CD4-positive, alpha-beta T cell treated with Interleukin-4 for 1 hour (primary cell): Measurements from ENCODE around the gene NTNG2.

Experiments used
- DNase-seq, 2 donors: peaks; one replicate each; pipeline ENCODE4 v3.0.0-alpha.2; 2020 to 2022

NTNG2 gene

DNA sequence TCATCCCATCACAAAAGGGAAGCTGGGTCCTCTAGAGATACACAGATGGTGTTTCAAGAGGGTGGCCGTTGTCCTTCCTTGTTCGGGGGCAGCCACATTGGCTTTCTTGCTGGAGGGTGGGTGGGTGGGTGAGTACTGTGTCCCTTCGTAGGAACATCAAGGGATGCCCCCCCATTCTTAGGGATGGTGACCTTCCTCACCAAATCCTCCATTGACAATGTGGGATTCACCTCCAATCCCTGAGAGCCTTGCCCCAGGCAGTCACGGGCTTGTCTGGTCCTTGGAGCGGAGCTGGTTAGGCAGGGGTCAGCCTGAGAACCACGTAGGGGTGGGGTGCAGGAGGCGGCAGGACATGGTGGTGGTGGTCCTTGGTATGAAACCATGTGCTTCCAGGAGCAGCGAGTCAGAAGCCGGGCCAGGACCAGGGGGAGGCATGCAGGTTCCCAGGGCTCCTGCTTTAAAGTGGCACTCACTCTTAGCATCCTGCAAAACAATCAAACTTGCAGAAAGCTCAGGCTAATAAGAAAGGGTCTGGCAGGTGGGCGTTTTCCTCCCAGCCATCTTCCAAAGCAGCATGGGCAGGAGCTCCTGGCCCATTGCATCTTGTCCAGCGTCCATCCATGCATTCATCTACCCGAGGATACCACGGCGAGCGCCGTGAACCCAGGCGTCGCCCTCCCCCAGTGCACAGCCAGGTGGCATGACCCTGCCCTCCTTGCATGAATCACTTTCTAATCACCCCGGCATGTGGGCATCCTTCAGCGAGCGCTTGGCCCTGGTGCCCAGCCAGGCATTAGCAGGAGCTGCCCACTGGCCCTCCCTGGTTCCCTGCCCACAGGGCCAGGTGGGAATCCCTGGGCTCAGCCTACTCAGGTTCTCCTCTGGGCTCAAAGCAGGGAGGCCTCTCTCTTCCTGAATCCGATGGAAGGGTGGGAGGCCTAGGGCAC lies 76.4 kb downstream of the NTNG2 start:
- DNase-seq, result no peak

DNA sequence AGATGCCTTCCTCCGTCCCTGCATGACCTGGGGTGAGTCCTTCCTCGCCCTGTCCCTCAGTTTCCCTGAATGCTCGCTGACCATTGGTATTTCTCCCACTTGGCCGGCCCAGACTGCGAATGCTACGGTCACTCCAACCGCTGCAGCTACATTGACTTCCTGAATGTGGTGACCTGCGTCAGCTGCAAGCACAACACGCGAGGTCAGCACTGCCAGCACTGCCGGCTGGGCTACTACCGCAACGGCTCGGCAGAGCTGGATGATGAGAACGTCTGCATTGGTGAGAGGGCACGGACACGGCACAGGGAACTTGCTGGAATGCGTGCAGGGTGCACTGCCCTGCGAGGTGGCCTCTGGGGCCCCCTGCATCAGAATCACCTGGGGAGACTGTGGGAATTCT lies 77.1 kb downstream of the NTNG2 start:
- no peak for DNase-seq

DNA sequence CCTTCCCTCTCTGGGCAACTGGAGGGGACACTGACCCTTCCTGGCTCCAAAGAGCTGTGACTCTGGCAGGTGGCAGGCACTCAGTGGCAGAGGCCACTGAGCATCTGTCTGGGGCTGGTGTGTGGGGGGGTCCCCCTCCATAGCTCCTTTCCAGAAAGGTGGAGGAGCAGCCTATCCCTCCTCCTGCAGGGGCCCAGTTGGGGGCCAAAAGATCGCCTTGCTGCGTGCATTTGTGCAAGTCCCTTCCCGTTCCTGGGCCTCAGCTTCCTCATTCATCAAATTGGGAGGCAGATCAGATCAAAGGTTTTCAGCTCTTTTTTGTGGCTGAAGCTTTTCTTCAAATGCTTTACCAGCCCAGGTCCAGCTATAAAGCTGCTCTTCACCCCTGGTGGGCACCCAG lies 77.7 kb downstream of the NTNG2 start:
- no peak for DNase-seq

DNA sequence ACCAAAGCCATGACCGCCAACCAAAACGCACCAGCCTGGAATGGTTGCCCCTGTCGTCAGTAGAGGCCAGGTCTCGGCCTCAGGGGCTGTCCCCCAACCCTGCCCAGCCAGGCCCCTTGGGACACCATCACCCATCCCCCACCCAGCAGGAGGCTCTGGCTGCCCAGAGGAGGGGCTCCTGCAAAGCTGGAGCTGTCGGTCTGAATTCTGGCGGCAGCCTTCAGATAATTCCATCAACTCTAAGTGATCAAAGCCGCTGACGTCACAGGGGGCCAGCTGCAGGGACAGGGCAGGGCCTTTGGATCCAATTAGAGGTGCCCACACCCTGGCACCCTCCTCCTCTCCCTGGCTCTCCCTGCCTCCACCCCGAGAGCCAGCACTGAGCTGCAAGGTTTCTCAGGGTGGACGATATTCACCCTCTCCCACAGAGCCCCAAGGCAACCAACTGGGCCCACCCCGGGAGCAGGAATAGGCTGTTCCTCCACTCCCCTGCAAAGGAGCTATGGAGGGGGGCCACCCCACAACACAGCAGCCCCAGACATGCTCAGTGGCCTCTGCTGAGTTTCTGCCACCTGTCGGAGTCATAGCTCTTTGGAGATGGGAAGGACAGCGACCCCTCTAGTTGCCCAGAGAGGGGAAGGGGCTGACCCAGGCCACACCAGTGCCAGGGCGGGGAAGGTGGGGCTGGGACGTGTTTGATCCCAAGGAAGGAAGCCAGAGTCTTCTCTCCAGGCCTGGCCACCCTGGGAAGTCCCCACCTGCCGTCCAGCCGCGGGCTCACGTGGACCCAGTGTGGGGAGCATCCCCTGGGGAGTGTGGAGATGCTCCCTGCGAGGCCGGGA lies 78.4 kb downstream of the NTNG2 start:
- DNase-seq, result no peak

DNA sequence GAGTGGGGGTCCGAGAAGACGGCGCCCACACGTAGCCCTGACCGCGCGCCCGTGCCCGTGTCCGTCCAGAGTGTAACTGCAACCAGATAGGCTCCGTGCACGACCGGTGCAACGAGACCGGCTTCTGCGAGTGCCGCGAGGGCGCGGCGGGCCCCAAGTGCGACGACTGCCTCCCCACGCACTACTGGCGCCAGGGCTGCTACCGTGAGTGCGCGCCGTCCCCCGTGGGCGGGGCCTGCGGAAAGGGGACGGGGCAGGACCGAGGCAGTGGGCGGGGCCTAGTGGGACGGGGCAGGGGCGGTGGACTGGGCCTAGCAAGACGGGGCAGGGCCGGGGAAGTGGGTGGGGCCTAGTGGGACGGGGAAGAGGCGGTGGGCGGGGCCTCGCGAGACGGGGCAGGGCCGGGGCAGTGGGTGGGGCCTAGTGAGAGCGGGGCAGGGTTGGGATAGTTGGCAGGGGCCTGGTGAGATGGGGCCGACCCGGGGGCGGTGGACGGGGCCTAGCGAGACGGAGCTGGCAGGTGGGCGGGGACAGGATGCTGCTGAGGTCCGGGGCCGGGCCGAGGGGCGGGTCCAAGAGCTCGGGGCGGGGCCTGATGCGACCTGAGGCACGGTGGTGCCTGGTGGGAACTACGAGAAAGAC lies 79.1 kb downstream of the NTNG2 start:
- peak; percentile 99 to 100 for DNase-seq

DNA sequence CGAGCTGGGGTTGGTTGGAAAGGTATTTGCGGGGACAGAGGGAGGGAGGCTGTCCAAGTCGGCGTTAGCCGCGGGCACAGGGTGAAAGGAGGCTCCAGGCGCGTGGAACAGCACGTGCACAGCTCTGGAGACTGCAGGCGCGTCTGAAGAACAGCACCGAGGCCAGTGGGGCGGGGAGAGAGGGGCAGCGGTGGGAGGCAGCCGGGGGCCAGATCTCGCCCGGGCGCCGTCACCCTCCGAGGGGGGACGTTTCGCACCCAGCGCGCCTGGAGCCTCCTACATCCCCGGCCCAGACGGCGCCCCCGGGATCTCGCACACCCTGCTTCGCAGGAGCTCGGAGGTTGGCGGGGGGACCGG lies 79.6 kb downstream of the NTNG2 start:
- DNase-seq, result no peak

DNA sequence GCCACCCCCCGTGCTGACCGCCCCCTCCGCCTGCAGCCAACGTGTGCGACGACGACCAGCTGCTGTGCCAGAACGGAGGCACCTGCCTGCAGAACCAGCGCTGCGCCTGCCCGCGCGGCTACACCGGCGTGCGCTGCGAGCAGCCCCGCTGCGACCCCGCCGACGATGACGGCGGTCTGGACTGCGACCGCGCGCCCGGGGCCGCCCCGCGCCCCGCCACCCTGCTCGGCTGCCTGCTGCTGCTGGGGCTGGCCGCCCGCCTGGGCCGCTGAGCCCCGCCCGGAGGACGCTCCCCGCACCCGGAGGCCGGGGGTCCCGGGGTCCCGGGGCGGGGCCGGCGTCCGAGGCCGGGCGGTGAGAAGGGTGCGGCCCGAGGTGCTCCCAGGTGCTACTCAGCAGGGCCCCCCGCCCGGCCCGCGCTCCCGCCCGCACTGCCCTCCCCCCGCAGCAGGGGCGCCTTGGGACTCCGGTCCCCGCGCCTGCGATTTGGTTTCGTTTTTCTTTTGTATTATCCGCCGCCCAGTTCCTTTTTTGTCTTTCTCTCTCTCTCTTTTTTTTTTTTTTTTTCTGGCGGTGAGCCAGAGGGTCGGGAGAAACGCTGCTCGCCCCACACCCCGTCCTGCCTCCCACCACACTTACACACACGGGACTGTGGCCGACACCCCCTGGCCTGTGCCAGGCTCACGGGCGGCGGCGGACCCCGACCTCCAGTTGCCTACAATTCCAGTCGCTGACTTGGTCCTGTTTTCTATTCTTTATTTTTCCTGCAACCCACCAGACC lies 80.2 kb downstream of the NTNG2 start:
- peak; percentile 67 to 77 for DNase-seq

DNA sequence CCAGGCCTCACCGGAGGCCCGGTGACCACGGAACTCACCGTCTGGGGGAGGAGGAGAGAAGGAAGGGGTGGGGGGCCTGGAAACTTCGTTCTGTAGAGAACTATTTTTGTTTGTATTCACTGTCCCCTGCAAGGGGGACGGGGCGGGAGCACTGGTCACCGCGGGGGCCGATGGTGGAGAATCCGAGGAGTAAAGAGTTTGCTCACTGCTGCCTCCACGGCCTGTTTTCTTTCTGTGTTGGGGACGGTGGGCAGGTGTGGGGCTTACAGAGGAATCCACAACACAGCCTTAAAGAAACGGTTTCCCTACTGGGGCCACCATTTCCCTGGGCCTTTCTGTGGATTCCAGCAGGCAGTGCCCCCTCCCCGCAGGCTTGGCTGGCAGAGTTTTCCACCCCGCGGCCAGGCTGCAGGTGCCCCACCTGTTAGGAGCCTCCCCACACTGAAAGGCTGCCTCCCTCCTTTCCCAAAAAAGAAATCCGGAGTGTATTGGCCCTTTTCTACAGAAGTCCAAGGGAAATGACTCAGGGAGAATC lies 80.8 kb downstream of the NTNG2 start:
- no peak for DNase-seq

DNA sequence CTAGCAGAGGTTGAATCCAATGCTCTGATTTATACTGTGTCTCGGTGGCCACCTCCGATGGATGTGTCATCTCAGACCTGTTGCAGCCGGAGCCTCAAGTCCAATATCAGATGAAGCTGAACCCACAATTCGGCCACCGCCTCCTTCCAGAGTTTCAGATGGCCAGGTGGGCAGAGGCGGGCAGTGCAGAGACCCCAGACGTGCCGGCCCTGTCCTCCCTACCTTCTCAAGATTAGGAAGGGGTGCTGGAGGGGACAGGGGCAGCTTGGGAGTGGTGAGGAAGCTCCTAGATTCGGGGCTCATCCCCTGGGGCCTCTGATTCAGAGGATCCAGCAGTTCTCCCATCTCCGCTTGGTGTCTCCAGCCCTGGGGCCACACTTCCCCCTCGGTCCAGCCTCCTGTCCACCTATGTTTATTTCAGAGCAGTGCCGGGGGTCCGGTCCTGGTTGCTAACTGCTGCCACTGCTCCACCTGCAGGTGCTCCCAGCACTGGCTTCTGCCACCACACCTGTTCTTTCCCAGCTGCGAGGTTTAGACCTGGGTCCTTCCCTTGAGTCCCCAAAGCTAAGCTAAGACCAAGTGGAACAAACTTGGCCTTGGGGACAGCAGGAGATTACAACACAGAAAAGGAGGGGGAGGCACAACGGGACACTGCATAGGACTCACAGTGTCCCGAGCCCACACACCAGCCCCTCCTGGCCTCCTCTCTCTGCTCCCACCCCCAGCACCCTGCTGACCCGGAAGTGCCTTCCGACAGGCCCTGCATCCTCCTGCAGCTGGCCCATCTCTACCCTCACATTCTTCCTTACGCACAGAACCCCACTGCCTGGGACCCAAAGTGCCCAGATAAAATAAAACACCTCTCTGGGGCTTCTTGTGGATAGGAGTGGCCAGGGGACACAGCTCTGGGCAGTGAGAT lies 81.6 kb downstream of the NTNG2 start:
- no peak for DNase-seq

DNA sequence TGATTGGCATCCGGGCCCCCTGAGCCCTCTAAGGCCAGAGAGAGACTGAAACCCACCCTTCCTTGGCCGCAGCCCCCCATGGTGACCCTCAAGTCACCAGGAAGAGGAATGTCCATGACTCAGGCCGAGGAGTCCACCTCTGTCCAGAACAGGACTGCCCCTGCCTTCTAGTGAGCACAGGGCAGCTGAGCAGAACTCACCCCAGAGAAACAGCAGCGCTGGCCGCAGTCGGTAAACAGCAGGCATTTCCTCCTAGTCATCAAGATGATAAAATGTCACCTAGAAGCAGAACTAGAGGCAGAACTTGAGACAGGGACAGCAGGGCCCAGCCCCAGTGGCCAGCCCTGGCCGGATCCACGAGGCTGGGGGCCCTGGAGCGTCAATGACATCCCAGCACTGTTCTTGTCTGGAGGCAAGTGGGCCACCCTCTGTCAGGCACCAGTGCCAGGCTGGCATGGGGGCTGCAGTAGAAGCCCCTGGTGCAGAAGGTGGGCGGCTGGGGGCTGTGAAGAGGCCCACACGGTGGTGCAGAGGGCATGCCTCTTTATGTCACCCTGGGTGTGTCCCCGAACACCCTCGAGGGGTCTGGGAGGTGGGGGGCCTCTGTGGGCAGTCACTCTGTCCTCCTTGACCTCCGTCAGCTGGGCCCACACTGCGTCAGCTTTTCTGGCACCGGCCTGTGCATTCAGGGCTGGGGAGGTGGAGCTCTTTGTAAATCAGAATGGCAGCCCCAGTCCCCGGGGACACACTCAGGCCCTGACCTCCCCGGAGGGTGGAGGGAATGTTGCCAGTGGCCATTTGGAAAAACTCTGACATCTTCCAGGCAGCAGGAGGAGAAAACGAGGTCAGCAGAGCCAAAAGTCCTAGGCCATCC lies 83.0 kb downstream of the NTNG2 start:
- no peak for DNase-seq

DNA sequence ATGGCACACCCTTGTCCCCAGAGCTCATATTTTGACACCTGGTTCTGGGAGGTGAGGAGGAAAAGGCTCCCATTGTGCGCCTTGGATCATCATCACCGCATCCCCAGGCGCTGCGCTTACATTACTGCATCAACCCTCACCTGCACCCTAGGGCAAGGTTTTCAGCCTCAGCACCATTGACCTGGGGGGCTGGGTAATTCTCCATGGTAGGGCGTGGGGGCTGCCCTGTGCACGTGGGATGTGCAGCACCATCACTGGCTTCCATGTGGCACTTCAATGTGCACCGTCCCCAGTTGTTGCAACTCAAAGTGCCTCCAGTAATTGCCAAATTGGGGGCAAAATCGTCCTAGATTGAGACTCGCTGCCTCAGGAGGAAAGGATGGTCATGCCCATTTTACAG lies 83.6 kb downstream of the NTNG2 start:
- DNase-seq, result no peak

DNA sequence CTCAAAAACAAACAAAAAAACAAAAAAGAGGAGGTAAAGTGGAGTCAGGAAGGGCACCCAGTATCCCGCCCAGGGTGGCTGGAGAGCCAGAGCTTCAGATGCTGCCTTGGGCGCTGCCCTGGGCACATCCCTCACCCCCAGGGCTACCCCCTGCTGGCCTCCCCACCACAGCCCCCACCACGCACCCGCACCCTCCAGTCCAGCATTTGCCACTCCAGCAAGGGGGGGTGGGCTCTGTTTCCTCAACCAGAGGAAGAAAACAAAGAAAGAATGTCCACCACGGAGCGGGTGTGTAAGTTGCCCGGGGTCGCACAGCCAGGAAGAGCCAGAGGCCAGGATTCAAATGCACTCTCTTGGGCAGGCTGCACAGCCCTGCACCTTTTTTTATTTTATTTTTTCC lies 86.1 kb downstream of the NTNG2 start:
- DNase-seq, result no peak

DNA sequence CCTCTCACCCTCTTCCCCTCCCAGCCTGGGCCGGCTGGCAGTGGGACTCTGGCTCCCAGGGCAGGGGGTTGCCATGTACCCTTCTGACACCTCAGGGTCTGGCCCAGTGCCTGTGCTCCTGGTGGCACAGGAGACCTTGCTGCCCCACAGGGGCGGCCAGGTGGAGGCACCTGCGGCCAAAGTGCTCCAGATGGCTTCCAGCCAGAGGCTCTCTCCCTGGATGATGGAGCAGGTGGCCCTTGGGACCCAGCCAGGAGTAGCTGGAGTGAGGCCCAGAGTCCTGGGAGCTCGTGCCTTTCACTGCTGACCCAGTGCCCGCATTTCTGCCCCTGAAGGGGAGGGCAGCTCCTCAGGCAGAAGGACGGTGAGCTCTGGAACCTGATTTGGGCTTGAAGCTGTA lies 87.3 kb downstream of the NTNG2 start:
- DNase-seq, result no peak

DNA sequence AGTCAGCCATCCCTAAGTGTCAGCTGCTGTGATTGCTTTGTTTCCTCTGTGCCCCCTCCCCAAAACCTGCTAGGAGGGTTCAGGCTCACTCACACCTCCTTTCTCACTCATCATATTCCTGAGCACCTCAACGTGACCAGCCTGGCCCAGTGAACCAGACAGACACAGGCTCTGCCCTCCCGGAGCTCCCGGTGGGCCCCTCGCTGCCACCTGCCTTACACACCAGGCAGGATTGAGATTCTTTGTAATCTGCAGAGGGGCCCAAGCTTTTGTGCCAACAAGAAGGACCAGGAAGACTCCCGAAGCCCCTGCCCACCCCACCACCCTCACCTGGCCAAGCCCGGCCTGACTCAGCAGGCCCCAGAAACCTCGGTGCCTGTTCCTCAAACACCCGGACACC lies 87.8 kb downstream of the NTNG2 start:
- no peak for DNase-seq

DNA sequence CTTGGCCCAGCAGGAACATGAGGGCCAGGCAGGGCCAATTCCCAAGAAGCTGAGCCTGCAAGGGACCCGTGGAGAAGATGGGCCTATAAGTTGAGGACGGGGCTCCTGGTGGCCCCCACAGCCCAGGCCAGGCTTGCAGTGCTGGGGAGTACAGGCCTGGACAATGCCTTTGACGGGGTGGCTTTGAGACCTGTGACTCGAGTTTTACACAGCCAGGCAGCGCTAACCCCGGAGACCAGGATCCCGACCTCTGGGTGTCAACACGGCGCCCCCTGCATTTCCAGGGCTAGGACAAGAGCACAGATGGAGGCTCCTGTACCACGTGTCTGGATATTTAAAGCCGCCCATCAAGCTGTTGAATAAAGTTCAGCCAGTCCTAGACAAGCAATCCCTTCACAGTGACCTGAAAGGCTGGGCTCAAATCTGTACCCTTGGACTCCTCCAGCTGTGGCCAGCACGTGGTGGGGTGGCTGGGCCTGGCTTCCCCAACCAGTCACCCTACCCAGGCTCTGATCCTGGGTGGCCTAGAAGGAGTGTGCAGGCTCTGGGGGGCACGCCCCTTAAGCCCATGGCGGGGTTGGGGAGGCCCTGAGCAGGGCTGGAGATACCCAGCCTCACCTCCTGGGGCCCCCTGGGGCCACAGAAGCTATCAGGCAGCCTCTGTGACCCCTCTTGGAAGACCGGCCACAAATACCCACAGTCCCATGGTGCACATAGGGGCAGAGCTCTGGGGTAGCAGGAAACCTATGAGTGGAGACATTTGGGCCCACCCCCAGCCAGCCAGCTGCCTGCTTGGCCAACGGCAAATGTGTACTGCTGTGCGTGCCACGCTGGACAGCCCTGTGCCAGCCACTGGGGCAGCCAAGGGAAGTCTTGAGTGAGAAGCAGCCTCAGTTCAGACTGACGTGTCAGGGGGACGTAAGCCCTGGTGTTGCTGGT lies 88.7 kb downstream of the NTNG2 start:
- DNase-seq, result no peak

DNA sequence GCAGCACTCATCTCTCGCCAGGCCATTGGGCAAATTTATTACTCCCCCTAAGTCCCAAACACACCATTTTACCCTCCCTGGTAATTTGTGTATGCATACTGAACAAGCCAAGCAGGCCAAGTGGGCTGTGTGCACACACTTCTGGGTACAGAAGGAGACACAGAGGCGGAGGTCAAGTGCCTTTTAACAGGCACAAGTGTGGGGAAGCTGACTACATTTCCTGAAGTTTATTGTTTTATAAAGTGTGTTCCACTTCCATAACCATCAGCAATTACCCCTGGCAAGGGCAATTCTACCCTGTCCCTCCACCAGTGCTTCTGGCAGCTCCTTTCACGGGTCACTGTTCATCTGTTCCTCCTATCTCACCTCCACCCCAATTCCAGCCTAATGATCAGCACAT lies 99.0 kb downstream of the NTNG2 start:
- no peak for DNase-seq

DNA sequence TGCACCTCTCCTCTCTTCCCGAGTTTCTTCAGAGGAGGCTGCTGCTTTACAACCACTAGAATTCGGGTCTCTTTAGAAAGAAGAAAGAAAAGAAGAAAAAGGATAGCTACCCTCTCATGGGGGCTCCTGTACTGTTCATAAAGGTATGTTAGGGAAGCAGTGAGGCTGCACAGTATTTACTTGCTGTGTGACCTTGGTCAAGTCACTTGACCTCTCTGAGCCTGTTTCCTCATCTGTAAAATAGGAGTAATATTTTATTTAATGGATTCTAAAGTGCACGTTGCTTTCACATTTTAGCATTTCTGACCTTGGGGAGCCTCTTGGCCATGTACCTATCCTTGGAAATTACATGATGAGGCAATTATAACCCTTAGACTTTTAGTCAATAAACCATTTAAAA lies 104.2 kb downstream of the NTNG2 start:
- DNase-seq, result no peak

DNA sequence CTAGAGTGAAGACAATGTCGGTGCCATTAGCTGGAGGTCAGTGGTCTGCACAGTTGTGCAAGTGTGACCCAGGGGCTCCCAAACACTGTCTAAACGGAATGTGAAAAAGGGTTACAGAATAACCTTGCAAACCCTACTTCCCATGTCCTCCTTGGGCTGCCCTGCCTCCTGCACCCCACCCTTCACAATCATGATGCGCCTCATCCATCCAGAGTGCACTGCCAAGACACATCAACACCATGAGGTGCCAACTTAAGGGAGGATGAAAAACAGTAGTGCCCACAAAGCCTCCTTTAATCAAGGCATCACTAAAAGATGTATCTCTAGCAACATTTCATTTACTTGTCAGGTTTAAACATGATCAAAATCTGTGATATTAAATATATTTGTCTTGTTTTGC lies 105.8 kb downstream of the NTNG2 start:
- DNase-seq, result no peak

DNA sequence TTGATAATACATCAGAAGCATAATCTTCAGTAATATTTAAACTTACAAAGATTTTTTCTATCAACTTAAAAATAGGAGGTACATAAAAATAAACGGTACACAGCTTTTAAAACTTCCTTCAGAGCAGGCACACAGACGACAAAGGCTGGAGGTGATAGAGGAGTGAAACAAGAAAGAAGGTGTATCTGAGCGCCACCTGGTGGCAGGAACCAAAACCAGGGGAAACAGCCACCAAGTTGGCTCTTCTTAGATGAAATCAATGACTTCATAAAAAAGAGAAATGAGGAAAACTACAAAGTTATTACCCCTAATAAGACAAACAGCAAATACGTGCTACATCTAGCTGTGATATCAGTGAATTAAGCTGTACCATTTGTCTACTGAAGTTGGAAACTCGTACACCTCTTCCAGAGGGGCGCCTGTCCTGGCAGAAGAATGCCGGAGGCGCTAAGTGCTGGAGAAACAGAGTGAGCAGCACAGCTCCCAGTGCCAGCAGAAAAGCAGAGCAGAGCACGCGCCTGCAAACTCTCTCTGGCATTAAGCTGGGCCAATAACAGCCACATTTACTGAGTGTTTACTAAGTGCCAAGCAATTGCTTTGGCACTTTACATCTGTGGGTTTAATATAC lies 107.0 kb downstream of the NTNG2 start:
- peak; percentile 70 to 71 for DNase-seq
